ENCODE data around the gene ZNF609.

DNA sequence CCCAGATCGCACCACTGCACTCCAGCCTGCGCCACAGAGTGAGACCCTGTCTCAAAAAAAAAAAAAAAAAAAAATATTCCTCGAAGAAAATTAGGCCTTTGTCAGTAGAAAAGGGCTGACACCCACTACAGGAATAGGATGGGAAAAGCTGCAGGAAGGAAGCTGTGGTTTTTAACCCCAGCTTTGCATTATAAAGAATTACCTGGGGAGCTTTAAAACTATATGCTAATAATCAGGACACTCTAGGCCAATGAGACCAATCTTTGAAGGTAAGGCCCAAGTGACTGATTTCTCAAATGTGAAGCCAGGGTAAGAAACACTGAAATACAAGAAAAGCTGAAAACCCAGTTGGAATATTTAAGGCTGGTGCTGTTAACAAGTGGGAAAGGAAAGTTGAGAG lies 240.7 kb downstream of the ZNF609 start:
- TF ChIP-seq, protein P1, sequence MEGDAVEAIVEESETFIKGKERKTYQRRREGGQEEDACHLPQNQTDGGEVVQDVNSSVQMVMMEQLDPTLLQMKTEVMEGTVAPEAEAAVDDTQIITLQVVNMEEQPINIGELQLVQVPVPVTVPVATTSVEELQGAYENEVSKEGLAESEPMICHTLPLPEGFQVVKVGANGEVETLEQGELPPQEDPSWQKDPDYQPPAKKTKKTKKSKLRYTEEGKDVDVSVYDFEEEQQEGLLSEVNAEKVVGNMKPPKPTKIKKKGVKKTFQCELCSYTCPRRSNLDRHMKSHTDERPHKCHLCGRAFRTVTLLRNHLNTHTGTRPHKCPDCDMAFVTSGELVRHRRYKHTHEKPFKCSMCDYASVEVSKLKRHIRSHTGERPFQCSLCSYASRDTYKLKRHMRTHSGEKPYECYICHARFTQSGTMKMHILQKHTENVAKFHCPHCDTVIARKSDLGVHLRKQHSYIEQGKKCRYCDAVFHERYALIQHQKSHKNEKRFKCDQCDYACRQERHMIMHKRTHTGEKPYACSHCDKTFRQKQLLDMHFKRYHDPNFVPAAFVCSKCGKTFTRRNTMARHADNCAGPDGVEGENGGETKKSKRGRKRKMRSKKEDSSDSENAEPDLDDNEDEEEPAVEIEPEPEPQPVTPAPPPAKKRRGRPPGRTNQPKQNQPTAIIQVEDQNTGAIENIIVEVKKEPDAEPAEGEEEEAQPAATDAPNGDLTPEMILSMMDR (IDR thresholded peaks at IDR 0.05; ENCODE audit: poor library complexity, severe bottlenecking), result no peak
- TF ChIP-seq, protein P2, sequence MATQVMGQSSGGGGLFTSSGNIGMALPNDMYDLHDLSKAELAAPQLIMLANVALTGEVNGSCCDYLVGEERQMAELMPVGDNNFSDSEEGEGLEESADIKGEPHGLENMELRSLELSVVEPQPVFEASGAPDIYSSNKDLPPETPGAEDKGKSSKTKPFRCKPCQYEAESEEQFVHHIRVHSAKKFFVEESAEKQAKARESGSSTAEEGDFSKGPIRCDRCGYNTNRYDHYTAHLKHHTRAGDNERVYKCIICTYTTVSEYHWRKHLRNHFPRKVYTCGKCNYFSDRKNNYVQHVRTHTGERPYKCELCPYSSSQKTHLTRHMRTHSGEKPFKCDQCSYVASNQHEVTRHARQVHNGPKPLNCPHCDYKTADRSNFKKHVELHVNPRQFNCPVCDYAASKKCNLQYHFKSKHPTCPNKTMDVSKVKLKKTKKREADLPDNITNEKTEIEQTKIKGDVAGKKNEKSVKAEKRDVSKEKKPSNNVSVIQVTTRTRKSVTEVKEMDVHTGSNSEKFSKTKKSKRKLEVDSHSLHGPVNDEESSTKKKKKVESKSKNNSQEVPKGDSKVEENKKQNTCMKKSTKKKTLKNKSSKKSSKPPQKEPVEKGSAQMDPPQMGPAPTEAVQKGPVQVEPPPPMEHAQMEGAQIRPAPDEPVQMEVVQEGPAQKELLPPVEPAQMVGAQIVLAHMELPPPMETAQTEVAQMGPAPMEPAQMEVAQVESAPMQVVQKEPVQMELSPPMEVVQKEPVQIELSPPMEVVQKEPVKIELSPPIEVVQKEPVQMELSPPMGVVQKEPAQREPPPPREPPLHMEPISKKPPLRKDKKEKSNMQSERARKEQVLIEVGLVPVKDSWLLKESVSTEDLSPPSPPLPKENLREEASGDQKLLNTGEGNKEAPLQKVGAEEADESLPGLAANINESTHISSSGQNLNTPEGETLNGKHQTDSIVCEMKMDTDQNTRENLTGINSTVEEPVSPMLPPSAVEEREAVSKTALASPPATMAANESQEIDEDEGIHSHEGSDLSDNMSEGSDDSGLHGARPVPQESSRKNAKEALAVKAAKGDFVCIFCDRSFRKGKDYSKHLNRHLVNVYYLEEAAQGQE (IDR thresholded peaks at IDR 0.05; ENCODE audit: borderline replicate concordance), result no peak
- TF ChIP-seq EP300 (conservative IDR thresholded peaks at IDR 0.05; ENCODE audit: poor library complexity, severe bottlenecking) (no peak), POLR2AphosphoS5 (IDR thresholded peaks at IDR 0.05) (no peak), EZH2 (IDR thresholded peaks at IDR 0.05; ENCODE audit: borderline replicate concordance, insufficient read depth, low read length, poor library complexity, severe bottlenecking) (no peak)

Measured in neural cell (in vitro differentiated cells).